CD4-positive, CD25-positive, alpha-beta regulatory T cell (primary cell): Measurements from ENCODE around the gene RNU2-63P. TPM values are rescaled to one million over a fixed set of nuclear protein-coding genes. Genes with fewer than 3 reads are reported as not detected.
A peak's percentile ranks its signal among the peaks of the same experiment; 100 is the strongest.
"Not testable (repeated sequence)": the region's sequence is repeated elsewhere in the genome, so short reads cannot be mapped to it uniquely, and the experiment has no call there.

Experiments
- ATAC-seq, 2 donors: fragments of 150-1000 bp; cut with Tn5 transposase; one replicate each; pipeline ENCODE4 v1.10.0; 2021; ENCODE audit warnings: low read depth in 2 of 2, moderate number of reproducible peaks in 2 of 2, moderate library complexity in 1 of 2
- DNase-seq, 3 donors: peaks; one replicate each; pipeline versions ENCODE4 v3.0.0 to v3.0.0-alpha.2; 2012 to 2022; ENCODE audit warnings: mixed read lengths in 1 of 3
- H3K27ac ChIP-seq: one replicate; pipeline ENCODE4 v1.7.0; 2013; ENCODE audit warnings: mild to moderate bottlenecking, low read length; ENCODE audit not compliant: insufficient read depth, poor library complexity, severe bottlenecking
- H3K27me3 ChIP-seq: one replicate; pipeline ENCODE4 v1.7.0; 2013; ENCODE audit warnings: low read length; ENCODE audit not compliant: control insufficient read depth, insufficient read depth
- H3K36me3 ChIP-seq: one replicate; pipeline ENCODE4 v1.7.0; 2013; ENCODE audit warnings: mild to moderate bottlenecking, low read length, moderate library complexity; ENCODE audit not compliant: control insufficient read depth, insufficient read depth
- H3K4me1 ChIP-seq: 2 replicates; pipeline ENCODE4 v1.7.0; 2013; ENCODE audit warnings: mild to moderate bottlenecking, low read length; ENCODE audit not compliant: insufficient read depth, control insufficient read depth, poor library complexity, severe bottlenecking
- H3K4me3 ChIP-seq: one replicate; pipeline ENCODE4 v1.7.0; 2013; ENCODE audit warnings: low read depth, mild to moderate bottlenecking, low read length, moderate library complexity
- H3K9me3 ChIP-seq, 2 experiments: 1 replicate in 1 of 2; 2 replicates in 1 of 2; pipeline ENCODE4 v1.7.0; 2013; ENCODE audit warnings: low read length in 2 of 2, mild to moderate bottlenecking in 1 of 2, moderate library complexity in 1 of 2; ENCODE audit not compliant: control insufficient read depth in 2 of 2
- H3K27ac Mint-ChIP-seq, 3 donors: one replicate each; pipeline ENCODE4 v1.8.0; 2020 to 2022; ENCODE audit warnings: mild to moderate bottlenecking in 3 of 3, mixed read lengths in 3 of 3, moderate library complexity in 2 of 3
- H3K27me3 Mint-ChIP-seq: one replicate; pipeline ENCODE4 v1.8.0; 2022; ENCODE audit warnings: mild to moderate bottlenecking, mixed read lengths
- H3K36me3 Mint-ChIP-seq: one replicate; pipeline ENCODE4 v1.8.0; 2020; ENCODE audit warnings: mixed read lengths
- H3K4me1 Mint-ChIP-seq, 4 donors: one replicate each; pipeline ENCODE4 v1.8.0; 2020 to 2022; ENCODE audit warnings: mixed read lengths in 4 of 4, mild to moderate bottlenecking in 1 of 4
- H3K4me3 Mint-ChIP-seq, 4 donors: one replicate each; pipeline ENCODE4 v1.8.0; 2020 to 2022; ENCODE audit warnings: mild to moderate bottlenecking in 4 of 4, mixed read lengths in 4 of 4, moderate library complexity in 3 of 4
- H3K9me3 Mint-ChIP-seq, 7 donors: one replicate each; pipeline ENCODE4 v1.8.0; 2020 to 2022; ENCODE audit warnings: mixed read lengths in 7 of 7, mild to moderate bottlenecking in 3 of 7, moderate library complexity in 2 of 7
- polyA plus RNA-seq, 4 donors: library from polyadenylated mRNA; unstranded; fragments of 300-500 nt; fragmentation: Illumina TruSeq; gene quantifications; one replicate each; pipeline ENCODE4 v1.2.3, GENCODE V29; 2021
- total RNA-seq: library from RNA; stranded (reverse); gene quantifications from one replicate; pipeline ENCODE4 v1.2.3, GENCODE V29; 2022

The RNU2-63P gene
- total and polyA plus RNA-seq, 5 donors from 2014 or later = 6.3 to 15.4 (median 12.9) TPM; not detected in 1

GRCh38 chr2:88010136-88010535 lies 6.2 kb downstream of the RNU2-63P start:
- Histone ChIP-seq H3K27me3 (no peaks in the 10 kb centered on the region), H3K36me3 (no peaks in the 10 kb centered on the region), H3K4me3 (no peak overlapping the region), H3K27ac (no peak overlapping the region), H3K4me1 (no peaks in the 10 kb centered on the region), H3K9me3 (no peaks in the 10 kb centered on the region)
- Mint-ChIP-seq H3K27ac (peak overlapping the region in 1 of 3 donors; percentile 41), H3K9me3 (no peaks in the 10 kb centered on the region), H3K27me3 (no peaks in the 10 kb centered on the region), H3K4me1 (peaks cover 0 to 15% (median 7%) of the 10 kb centered on the region in 4 donors), H3K36me3 (no peaks in the 10 kb centered on the region), H3K4me3 (no peak overlapping the region)
- ATAC-seq = no peak
- no peak for DNase-seq

DNA sequence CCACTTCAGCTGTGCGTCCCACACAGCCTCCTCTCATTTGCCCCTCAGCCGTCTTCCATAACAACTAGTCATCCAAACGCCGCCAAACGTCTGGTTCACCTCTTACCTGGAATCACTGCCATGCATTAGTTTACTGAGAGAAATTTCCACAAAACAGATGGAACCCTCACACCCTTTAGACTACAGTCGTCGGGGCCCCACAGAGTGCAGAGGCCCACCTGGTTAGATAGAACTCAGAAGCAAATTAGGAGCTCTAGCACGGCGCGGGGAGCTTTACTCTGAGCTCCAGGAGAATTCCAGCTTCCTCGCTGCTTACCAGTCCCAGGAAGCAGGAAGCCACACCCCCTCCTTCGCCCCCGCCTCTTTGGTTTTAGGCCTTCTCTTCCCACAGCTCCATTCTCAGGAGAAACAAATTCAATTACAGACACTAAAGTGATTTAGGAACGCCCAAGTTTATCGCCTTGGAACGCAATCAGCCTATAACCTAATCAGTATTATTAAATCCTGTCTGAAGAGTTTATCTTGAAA lies 9.4 kb downstream of the RNU2-63P start:
- Histone ChIP-seq H3K27ac (no peak overlapping the region), H3K4me3 (no peak overlapping the region), H3K36me3 (no peaks in the 10 kb centered on the region), H3K9me3 (no peaks in the 10 kb centered on the region), H3K27me3 (no peaks in the 10 kb centered on the region), H3K4me1 (peaks cover under 1% of the 10 kb centered on the region)
- H3K27ac Mint-ChIP-seq = no peak overlapping the region
- peaks cover 0 to 7% (median 2%) of the 10 kb centered on the region in 4 donors for H3K4me1 Mint-ChIP-seq
- ATAC-seq (no peak), DNase-seq (no peak)
- H3K36me3 Mint-ChIP-seq = no peaks in the 10 kb centered on the region
- H3K4me3 Mint-ChIP-seq = no peak overlapping the region
- H3K9me3 Mint-ChIP-seq = no peaks in the 10 kb centered on the region
- H3K27me3 Mint-ChIP-seq = no peaks in the 10 kb centered on the region

- no peaks in the 10 kb centered on the region for H3K9me3 ChIP-seq
- H3K27ac ChIP-seq = no peak overlapping the region
- H3K27ac Mint-ChIP-seq = peak overlapping the region in 2 of 3 donors; percentile 59 to 80
- H3K4me3 ChIP-seq = no peak overlapping the region
- H3K4me3 Mint-ChIP-seq = no peak overlapping the region
- no peaks in the 10 kb centered on the region for H3K36me3 Mint-ChIP-seq
- H3K4me1 Mint-ChIP-seq = peaks cover 2 to 12% (median 6%) of the 10 kb centered on the region in 4 donors
- peaks cover 5% of the 10 kb centered on the region for H3K4me1 ChIP-seq
- H3K9me3 Mint-ChIP-seq = no peaks in the 10 kb centered on the region
- H3K27me3 ChIP-seq = no peaks in the 10 kb centered on the region
- DNase-seq (no peak), ATAC-seq (no peak)
- no peaks in the 10 kb centered on the region for H3K27me3 Mint-ChIP-seq
- no peaks in the 10 kb centered on the region for H3K36me3 ChIP-seq
Observed at GRCh38 chr2:88005776-88006175, 10.6 kb downstream of the RNU2-63P start.

DNA sequence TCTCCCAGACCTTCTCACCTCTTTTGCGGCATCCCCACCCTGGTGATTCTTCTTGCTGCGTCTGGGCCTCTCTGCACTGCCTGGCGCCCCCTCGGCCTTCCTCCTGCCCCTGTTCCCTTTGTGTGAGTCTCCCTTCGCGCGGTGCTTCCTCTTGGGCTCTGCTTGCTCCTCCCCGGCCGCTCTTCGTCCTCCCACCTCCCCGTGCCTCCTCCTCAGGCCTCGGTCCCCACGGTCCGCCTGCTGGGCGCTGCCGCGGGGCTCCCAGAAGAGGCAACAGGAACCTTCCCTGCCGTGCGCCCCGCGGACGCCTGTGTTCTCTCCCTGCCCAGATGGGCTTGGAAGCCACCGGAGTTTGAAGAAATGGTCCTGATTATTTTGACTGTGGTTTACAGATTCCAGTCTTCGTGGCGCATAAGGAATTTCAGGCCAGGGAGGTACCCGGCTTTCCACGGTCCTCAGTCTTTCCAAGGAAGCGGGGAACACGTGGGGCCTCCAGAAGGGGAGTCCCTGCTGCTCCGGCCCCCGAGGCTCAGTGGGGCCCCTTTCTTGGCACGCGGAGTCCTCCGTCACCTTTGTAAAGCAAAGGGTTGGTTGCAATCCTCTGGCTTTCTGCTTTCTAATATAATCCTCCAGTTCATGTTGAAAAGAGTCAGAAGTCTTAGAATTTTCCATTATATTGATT lies 13.1 kb downstream of the RNU2-63P start:
- peak overlapping the region in 1 of 3 donors; percentile 29 for H3K27ac Mint-ChIP-seq
- H3K27me3 ChIP-seq = no peaks in the 10 kb centered on the region
- no peak overlapping the region for H3K4me3 Mint-ChIP-seq
- DNase-seq = no peak
- no peak overlapping the region for H3K4me3 ChIP-seq
- H3K27me3 Mint-ChIP-seq = no peaks in the 10 kb centered on the region
- H3K36me3 ChIP-seq = no peaks in the 10 kb centered on the region
- no peak for ATAC-seq
- no peaks in the 10 kb centered on the region for H3K36me3 Mint-ChIP-seq
- no peaks in the 10 kb centered on the region for H3K9me3 ChIP-seq
- no peak overlapping the region for H3K27ac ChIP-seq
- peaks cover 5% of the 10 kb centered on the region for H3K4me1 ChIP-seq
- no peaks in the 10 kb centered on the region for H3K9me3 Mint-ChIP-seq
- H3K4me1 Mint-ChIP-seq = peaks cover 2 to 8% (median 6%) of the 10 kb centered on the region in 4 donors

DNA sequence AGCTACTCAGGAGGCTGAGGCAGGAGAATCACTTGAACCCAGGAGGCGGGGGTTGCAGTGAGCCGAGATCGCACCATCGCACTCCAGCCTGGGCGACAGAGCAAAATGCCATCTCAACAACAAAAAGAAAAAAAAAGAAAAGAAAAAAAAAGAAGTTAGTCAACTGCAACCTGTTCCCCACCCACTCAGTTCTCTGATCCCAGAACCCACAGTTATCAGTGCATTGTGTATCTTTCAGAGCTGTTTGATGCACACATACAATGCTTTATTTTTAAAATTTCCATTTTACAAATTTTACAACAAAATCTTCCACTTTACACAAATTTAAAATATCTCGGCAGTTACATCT lies 14.0 kb downstream of the RNU2-63P start:
- Mint-ChIP-seq H3K27ac (no peak overlapping the region), H3K9me3 (no peaks in the 10 kb centered on the region), H3K36me3 (no peaks in the 10 kb centered on the region), H3K4me3 (no peak overlapping the region), H3K27me3 (no peaks in the 10 kb centered on the region), H3K4me1 (peaks cover 2 to 8% (median 6%) of the 10 kb centered on the region in 4 donors)
- H3K9me3 ChIP-seq = no peaks in the 10 kb centered on the region
- H3K4me3 ChIP-seq = no peak overlapping the region
- H3K27ac ChIP-seq = no peak overlapping the region
- H3K4me1 ChIP-seq = peaks cover 5% of the 10 kb centered on the region
- no peak for DNase-seq
- H3K36me3 ChIP-seq = no peaks in the 10 kb centered on the region
- ATAC-seq = no peak
- no peaks in the 10 kb centered on the region for H3K27me3 ChIP-seq

DNA sequence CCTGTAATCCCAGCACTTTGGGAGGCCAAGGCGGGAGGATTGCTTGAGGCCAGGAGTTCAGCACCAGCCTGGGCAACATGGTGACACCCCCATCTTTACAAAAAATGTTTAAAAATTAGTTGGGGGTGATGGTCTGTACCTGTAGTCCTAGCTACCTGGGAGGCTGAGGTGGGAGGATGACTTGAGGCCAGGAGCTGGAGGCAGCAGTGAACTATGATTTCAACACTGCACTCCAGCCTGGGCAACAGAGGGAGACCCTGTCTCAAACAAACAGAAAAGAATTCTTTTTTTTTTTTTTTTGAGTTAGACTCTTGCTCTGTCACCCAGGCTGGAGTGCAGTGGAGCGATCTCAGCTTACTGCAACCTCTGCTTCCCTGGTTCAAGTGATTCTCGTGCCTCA lies 15.9 kb downstream of the RNU2-63P start:
- not testable (repeated sequence) for H3K4me1 Mint-ChIP-seq, DNase-seq, H3K9me3 ChIP-seq, H3K27ac Mint-ChIP-seq, H3K4me1 ChIP-seq, H3K27me3 Mint-ChIP-seq, H3K9me3 Mint-ChIP-seq, H3K27ac ChIP-seq, H3K27me3 ChIP-seq, H3K4me3 Mint-ChIP-seq, H3K36me3 ChIP-seq, ATAC-seq, H3K36me3 Mint-ChIP-seq, H3K4me3 ChIP-seq

- no peak overlapping the region for H3K27ac Mint-ChIP-seq
- H3K4me3 ChIP-seq = no peak overlapping the region
Observed at GRCh38 chr2:87996570-87996969, 19.8 kb downstream of the RNU2-63P start.

GRCh38 chr2:87995756-87996155 lies 20.6 kb downstream of the RNU2-63P start:
- no peaks in the 10 kb centered on the region for H3K4me1 ChIP-seq
- no peaks in the 10 kb centered on the region for H3K9me3 Mint-ChIP-seq
- H3K27ac Mint-ChIP-seq = no peak overlapping the region
- H3K4me3 Mint-ChIP-seq = no peak overlapping the region
- no peak for ATAC-seq
- H3K27me3 Mint-ChIP-seq = no peaks in the 10 kb centered on the region
- no peaks in the 10 kb centered on the region for H3K36me3 Mint-ChIP-seq
- H3K4me1 Mint-ChIP-seq = peaks cover 0 to 5% (median 0%) of the 10 kb centered on the region in 4 donors
- no peak overlapping the region for H3K27ac ChIP-seq
- H3K9me3 ChIP-seq = no peaks in the 10 kb centered on the region
- H3K36me3 ChIP-seq = no peaks in the 10 kb centered on the region
- H3K27me3 ChIP-seq = no peaks in the 10 kb centered on the region
- no peak overlapping the region for H3K4me3 ChIP-seq
- DNase-seq = no peak

More at GRCh38 chr2:87996570-87996969, 19.8 kb downstream of the RNU2-63P start:
- peaks cover 0 to 5% (median 1%) of the 10 kb centered on the region in 4 donors for H3K4me1 Mint-ChIP-seq
- Histone ChIP-seq H3K27ac (no peak overlapping the region), H3K9me3 (no peaks in the 10 kb centered on the region), H3K36me3 (no peaks in the 10 kb centered on the region), H3K4me1 (peaks cover 1% of the 10 kb centered on the region), H3K27me3 (no peaks in the 10 kb centered on the region)
- H3K27me3 Mint-ChIP-seq = no peaks in the 10 kb centered on the region
- DNase-seq (no peak), ATAC-seq (no peak)
- no peaks in the 10 kb centered on the region for H3K36me3 Mint-ChIP-seq
- no peaks in the 10 kb centered on the region for H3K9me3 Mint-ChIP-seq
- H3K4me3 Mint-ChIP-seq = no peak overlapping the region
